ENCODE results near the gene LINGO1. TPM values are rescaled to one million over a fixed set of nuclear protein-coding genes. Genes with fewer than 3 reads are reported as not detected.

The LINGO1 gene
- polyA plus RNA-seq, 1 of the 3 experiments (the other 2 are of a cell fraction) = 0.56 TPM

- no peak for TF ChIP-seq REST (IDR thresholded peaks at IDR 0.05; ENCODE audit: low read depth, low read length)
- TF ChIP-seq GABPA (IDR thresholded peaks at IDR 0.05; ENCODE audit: low read depth) = no peak
- TF ChIP-seq FOXM1 (IDR thresholded peaks at IDR 0.05; ENCODE audit: low read depth) = no peak
- TF ChIP-seq ZBTB33 (IDR thresholded peaks at IDR 0.05; ENCODE audit: borderline replicate concordance, low read depth) = no peak
- no peak for TF ChIP-seq USF1 (IDR thresholded peaks at IDR 0.05; ENCODE audit: borderline replicate concordance, low read depth)
- TF ChIP-seq POLR2AphosphoS5 (IDR thresholded peaks at IDR 0.05; ENCODE audit: low read depth, low read length) = no peak
- no peak for TF ChIP-seq EP300 (IDR thresholded peaks at IDR 0.05; ENCODE audit: borderline replicate concordance in 1 of 2, low read depth in 1 of 2, low read length in 1 of 2)
- TF ChIP-seq GATA2 (CRISPR knock-in tag; IDR thresholded peaks at IDR 0.05) = no peak
- no peak for TF ChIP-seq JUND (IDR thresholded peaks at IDR 0.05)
These were observed 64.4 kb downstream of the LINGO1 start (continued) for GRCh38 chr15:77568014-77568972.

GRCh38 chr15:77567202-77567601 lies 65.5 kb downstream of the LINGO1 start:
- CTCF ChIA-PET = interaction anchor here (1.0 to 4.2 kb wide), 7 partner anchors 13 to 380 kb away, joined by 3 to 21 read pairs (median 5); no protein-coding TSS in a partner anchor
- Histone ChIP-seq H3K9me2 (no peaks in the 10 kb centered on the region), H3K9me3 (no peaks in the 10 kb centered on the region), H3K4me1 (ENCODE audit: control insufficient read depth in 1 of 2, insufficient read depth in 2 of 2, low read depth in 1 of 2, low read length in 1 of 2) (peaks cover 0 to 22% of the 10 kb centered on the region in 2 experiments; a peak in 1 of 4 replicates), H3K79me2 (ENCODE audit: insufficient read depth) (no peaks in the 10 kb centered on the region), H3K36me3 (replicated peaks in 1 of 2; ENCODE audit: control insufficient read depth in 1 of 2, insufficient read depth in 2 of 2, low read length in 1 of 2) (no peaks in the 10 kb centered on the region), H3K27ac (ENCODE audit: low read depth in 2 of 2, low read length in 1 of 2) (no peak overlapping the region), H3K4me2 (no peak overlapping the region), H3K27me3 (ENCODE audit: insufficient read depth) (no peaks in the 10 kb centered on the region), H3K4me3 (ENCODE audit: low read depth in 2 of 2, low read length in 1 of 2) (no peak overlapping the region), H3K9ac (no peak overlapping the region), H4K20me1 (ENCODE audit: insufficient read depth) (no peaks in the 10 kb centered on the region), H3F3A (replicated peaks; ENCODE audit: insufficient read depth) (no peaks in the 10 kb centered on the region), H2AFZ (ENCODE audit: low read depth) (no peak overlapping the region)
- no peak for DNase-seq
- TF ChIP-seq JUND (IDR thresholded peaks at IDR 0.05) = no peak
- no peak for TF ChIP-seq MXI1 (IDR thresholded peaks at IDR 0.05; ENCODE audit: low read depth, low read length)
- TF ChIP-seq REST (IDR thresholded peaks at IDR 0.05; ENCODE audit: low read depth, low read length) = no peak
- POLR2A ChIA-PET = no interaction called here
- WGBS (ENCODE audit: low lambda C conversion rate) = 69% methylated on average over 7 of the region's 10 CpGs

Data from SK-N-SH (cell line).